NB4 (cell line): ENCODE measurements around the gene SAG.

Source experiments
- DNase-seq: peaks from one replicate; pipeline ENCODE4 v3.0.0; 2010; ENCODE audit warnings: low read depth
- H3K4me3 ChIP-seq: one replicate; pipeline ENCODE4 v1.5.1; 2011; ENCODE audit warnings: mild to moderate bottlenecking, low read depth, low read length, moderate library complexity
- MYC ChIP-seq: IDR thresholded peaks from 2 replicates; pipeline ENCODE4 v1.6.1; 2011; ENCODE audit warnings: low read depth, low read length
- POLR2A ChIP-seq: IDR thresholded peaks from 2 replicates; pipeline ENCODE4 v1.6.1; 2011; ENCODE audit warnings: mild to moderate bottlenecking; ENCODE audit not compliant: insufficient read length; ENCODE audit errors: extremely low read depth
- TF ChIP-seq, protein P1 (sequence below): IDR thresholded peaks from one replicate; pipeline ENCODE4 v1.5.1; 2012; ENCODE audit warnings: low read depth, low read length
- TF ChIP-seq, protein P2 (sequence below): IDR thresholded peaks from 2 replicates; pipeline ENCODE4 v1.6.1; 2011; ENCODE audit warnings: low read depth, low read length

Gene SAG

GRCh38 chr2:233385489-233386044, 78.0 kb downstream of the SAG start:
- DNase-seq = no peak
- TF ChIP-seq, protein P1, sequence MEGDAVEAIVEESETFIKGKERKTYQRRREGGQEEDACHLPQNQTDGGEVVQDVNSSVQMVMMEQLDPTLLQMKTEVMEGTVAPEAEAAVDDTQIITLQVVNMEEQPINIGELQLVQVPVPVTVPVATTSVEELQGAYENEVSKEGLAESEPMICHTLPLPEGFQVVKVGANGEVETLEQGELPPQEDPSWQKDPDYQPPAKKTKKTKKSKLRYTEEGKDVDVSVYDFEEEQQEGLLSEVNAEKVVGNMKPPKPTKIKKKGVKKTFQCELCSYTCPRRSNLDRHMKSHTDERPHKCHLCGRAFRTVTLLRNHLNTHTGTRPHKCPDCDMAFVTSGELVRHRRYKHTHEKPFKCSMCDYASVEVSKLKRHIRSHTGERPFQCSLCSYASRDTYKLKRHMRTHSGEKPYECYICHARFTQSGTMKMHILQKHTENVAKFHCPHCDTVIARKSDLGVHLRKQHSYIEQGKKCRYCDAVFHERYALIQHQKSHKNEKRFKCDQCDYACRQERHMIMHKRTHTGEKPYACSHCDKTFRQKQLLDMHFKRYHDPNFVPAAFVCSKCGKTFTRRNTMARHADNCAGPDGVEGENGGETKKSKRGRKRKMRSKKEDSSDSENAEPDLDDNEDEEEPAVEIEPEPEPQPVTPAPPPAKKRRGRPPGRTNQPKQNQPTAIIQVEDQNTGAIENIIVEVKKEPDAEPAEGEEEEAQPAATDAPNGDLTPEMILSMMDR = no peak
- no peak for TF ChIP-seq MYC
- TF ChIP-seq, protein P2, sequence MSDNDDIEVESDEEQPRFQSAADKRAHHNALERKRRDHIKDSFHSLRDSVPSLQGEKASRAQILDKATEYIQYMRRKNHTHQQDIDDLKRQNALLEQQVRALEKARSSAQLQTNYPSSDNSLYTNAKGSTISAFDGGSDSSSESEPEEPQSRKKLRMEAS = peak; percentile 25; the same call in 1 of the 2 replicates
- no peak overlapping the region for H3K4me3 ChIP-seq

- H3K4me3 ChIP-seq = no peak overlapping the region
- DNase-seq = no peak
- TF ChIP-seq, protein P2 = no peak
- TF ChIP-seq MYC = no peak
- TF ChIP-seq POLR2A = no peak
- TF ChIP-seq, protein P1 = no peak
These were observed 78.9 kb downstream of the SAG start for GRCh38 chr2:233386382-233387041.

DNA sequence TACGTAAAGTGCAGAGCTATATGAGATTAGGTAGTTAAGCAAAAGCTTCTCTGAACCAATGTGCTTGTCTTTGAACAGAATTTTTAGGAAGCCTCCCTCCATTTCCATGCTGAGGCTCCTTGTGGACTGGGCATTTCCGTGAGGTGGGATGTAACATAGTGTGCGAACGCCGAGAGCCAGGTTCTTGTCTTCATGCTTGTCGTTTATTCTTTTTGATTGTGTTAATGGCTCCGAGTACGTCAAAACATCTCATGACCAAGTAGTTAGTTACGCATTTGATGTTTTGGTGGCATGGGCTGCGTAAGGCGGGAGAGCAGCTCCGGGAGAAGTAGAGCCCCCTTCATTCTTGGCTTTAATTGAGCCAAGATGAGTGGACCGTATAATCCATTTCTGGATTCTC, 79.6 kb downstream of the SAG start:
- TF ChIP-seq MYC (no peak), POLR2A (no peak)
- TF ChIP-seq, protein P2 = no peak
- TF ChIP-seq, protein P1 = no peak
- no peak overlapping the region for H3K4me3 ChIP-seq
- DNase-seq = no peak

DNA sequence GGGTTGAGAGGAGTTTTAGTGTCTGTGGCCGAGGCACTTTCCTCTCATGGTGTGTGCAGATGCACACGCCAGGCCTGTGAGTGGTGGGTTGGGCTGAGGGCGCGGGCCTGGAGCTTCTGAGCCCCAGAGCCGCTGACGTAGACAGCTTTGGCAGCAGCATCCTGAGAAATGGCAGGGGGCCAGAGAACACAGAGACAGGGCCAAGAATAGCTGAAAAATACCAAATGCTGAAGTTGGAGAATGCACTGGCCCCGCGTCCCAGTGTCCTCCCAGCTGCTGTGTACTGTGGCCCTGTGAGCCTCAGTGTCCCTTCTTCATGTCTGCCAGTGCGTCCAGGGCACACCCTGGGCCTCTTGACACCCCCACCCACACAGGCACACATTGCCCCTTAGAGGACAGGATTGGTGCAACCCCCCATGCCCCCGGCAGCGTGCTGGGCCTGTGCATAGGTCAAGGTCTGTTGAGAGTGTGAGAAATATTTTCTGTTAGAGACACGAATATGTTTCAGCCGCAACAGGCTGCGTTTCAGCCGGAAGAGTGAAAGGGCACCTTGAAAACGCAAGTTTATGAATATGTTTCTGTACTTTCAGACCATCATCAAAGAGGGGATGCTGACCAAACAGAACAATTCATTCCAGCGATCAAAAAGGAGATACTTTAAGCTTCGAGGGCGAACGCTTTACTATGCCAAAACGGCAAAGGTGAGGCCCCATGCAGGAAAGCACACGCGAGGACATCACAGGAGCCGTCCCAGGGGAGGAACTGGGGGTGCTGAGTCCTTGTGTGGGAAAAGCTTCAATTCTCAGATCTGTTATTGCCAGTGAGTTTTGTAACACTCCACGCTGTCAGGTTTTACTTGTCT, 80.3 kb downstream of the SAG start:
- TF ChIP-seq, protein P1 = no peak
- TF ChIP-seq MYC (no peak), POLR2A (no peak)
- TF ChIP-seq, protein P2 = no peak
- no peak overlapping the region for H3K4me3 ChIP-seq
- DNase-seq = no peak

DNA sequence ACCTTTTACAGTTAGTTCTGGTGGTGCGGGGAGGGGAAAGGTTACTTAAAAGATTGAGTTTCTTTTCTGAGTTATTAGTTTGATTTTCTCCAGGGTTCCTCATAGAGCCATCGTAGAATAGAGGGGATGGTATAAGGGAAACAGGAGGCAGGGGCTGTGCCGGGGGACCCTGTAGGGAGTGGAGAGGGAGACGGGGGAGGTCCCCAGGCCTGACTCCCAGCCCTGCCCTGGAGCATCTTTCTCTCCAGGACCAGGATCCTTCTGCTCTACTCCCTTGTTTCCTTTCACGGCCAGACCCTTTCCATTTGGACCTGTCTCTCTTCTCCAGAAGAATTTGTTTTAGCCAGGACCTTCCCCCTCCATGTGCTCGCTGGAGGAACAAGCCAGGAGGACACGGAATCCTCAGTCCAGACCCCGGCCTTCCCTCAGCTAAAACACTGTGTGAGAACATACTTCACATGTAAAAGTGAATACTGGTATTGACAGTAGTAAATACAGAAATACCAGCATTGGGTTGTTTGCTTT, 82.0 kb downstream of the SAG start:
- H3K4me3 ChIP-seq = no peak overlapping the region
- no peak for DNase-seq
- TF ChIP-seq MYC (no peak), POLR2A (no peak)
- TF ChIP-seq, protein P2 = no peak
- TF ChIP-seq, protein P1 = no peak
